ENCODE measurements around the gene MNS1. TPM values are rescaled to one million over a fixed set of nuclear protein-coding genes. Genes with fewer than 3 reads are reported as not detected.
A peak's percentile ranks its signal among the peaks of the same experiment; 100 is the strongest.

MNS1 gene
- total and polyA plus RNA-seq, 9 of the 15 experiments (the other 6 are each of a cell fraction or from before 2014, with no cell fraction given), result 1.1 to 10.3 (median 2.5) TPM

DNA sequence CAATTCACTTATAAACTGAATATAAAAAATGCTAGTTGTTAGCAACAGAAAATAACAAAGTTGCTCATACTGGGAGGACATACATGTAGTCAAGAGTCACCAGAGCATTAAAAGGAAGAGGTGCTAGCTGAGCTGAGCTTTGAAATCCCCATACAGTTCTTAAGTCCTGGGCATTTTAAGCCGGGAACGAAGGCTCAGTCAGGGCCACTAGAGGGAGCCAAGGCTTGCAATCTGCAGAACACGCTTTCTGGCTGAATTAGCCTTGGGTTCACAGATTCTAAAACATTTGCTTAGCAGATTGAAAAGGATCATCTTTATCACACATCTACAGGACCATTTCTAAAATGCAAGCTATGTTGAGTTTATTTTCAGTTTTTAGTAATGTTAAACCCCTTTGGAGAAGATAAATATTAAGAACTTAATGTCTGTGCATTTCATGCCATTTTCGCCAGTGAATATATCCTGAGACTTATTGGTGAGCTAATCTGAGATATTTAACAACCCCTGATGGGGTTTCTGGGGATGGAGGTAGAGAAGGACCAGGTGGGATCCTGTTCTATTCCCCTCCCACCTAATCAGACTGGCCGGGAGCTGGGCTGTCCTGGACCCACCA lies 26.3 kb upstream of the MNS1 start (continued):
- TF ChIP-seq, protein P1, sequence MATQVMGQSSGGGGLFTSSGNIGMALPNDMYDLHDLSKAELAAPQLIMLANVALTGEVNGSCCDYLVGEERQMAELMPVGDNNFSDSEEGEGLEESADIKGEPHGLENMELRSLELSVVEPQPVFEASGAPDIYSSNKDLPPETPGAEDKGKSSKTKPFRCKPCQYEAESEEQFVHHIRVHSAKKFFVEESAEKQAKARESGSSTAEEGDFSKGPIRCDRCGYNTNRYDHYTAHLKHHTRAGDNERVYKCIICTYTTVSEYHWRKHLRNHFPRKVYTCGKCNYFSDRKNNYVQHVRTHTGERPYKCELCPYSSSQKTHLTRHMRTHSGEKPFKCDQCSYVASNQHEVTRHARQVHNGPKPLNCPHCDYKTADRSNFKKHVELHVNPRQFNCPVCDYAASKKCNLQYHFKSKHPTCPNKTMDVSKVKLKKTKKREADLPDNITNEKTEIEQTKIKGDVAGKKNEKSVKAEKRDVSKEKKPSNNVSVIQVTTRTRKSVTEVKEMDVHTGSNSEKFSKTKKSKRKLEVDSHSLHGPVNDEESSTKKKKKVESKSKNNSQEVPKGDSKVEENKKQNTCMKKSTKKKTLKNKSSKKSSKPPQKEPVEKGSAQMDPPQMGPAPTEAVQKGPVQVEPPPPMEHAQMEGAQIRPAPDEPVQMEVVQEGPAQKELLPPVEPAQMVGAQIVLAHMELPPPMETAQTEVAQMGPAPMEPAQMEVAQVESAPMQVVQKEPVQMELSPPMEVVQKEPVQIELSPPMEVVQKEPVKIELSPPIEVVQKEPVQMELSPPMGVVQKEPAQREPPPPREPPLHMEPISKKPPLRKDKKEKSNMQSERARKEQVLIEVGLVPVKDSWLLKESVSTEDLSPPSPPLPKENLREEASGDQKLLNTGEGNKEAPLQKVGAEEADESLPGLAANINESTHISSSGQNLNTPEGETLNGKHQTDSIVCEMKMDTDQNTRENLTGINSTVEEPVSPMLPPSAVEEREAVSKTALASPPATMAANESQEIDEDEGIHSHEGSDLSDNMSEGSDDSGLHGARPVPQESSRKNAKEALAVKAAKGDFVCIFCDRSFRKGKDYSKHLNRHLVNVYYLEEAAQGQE (IDR thresholded peaks at IDR 0.05; ENCODE audit: borderline replicate concordance), result peak; percentile 58; the same call in 1 of the 2 replicates
- TF ChIP-seq, protein P1 (CRISPR knock-in tag; IDR thresholded peaks at IDR 0.05; ENCODE audit: low read depth), result no peak
- TF ChIP-seq, protein P2, sequence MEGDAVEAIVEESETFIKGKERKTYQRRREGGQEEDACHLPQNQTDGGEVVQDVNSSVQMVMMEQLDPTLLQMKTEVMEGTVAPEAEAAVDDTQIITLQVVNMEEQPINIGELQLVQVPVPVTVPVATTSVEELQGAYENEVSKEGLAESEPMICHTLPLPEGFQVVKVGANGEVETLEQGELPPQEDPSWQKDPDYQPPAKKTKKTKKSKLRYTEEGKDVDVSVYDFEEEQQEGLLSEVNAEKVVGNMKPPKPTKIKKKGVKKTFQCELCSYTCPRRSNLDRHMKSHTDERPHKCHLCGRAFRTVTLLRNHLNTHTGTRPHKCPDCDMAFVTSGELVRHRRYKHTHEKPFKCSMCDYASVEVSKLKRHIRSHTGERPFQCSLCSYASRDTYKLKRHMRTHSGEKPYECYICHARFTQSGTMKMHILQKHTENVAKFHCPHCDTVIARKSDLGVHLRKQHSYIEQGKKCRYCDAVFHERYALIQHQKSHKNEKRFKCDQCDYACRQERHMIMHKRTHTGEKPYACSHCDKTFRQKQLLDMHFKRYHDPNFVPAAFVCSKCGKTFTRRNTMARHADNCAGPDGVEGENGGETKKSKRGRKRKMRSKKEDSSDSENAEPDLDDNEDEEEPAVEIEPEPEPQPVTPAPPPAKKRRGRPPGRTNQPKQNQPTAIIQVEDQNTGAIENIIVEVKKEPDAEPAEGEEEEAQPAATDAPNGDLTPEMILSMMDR (IDR thresholded peaks at IDR 0.05 in 2 of 3, conservative IDR thresholded peaks at IDR 0.05 in 1 of 3; ENCODE audit: insufficient read depth in 2 of 3, low read depth in 1 of 3, low read length in 3 of 3), result peak; percentile 81 to 90 (median 89)
- no peak for TF ChIP-seq TEAD1 (CRISPR knock-in tag; IDR thresholded peaks at IDR 0.05)
- TF ChIP-seq, protein P3, sequence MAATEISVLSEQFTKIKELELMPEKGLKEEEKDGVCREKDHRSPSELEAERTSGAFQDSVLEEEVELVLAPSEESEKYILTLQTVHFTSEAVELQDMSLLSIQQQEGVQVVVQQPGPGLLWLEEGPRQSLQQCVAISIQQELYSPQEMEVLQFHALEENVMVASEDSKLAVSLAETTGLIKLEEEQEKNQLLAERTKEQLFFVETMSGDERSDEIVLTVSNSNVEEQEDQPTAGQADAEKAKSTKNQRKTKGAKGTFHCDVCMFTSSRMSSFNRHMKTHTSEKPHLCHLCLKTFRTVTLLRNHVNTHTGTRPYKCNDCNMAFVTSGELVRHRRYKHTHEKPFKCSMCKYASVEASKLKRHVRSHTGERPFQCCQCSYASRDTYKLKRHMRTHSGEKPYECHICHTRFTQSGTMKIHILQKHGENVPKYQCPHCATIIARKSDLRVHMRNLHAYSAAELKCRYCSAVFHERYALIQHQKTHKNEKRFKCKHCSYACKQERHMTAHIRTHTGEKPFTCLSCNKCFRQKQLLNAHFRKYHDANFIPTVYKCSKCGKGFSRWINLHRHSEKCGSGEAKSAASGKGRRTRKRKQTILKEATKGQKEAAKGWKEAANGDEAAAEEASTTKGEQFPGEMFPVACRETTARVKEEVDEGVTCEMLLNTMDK (IDR thresholded peaks at IDR 0.05; ENCODE audit: borderline replicate concordance, insufficient read depth, low read depth, low read length, poor library complexity, severe bottlenecking), result peak; percentile 82

Data from K562 (cell line).